OCI-LY7 (cell line): ENCODE data around the gene FNDC3A. TPM values are rescaled to one million over a fixed set of nuclear protein-coding genes. Genes with fewer than 3 reads are reported as not detected.

Experiments
- BruUV-seq: library from RNA; stranded (reverse); fragments of 400-500 nt; replicated peaks from 2 replicates; lab custom pipeline; 2021; lab: Mats Ljungman, UMichigan
- CTCF ChIA-PET: fragments of 300-600 bp; sonication (Branson Sonifier 250); formaldehyde crosslinking; loops from one replicate; lab custom pipeline; 2022; ENCODE audit warnings: antibody characterized with exemption; ENCODE audit not compliant: unreplicated experiment; lab: Charles Lee
- POLR2A ChIA-PET: fragments of 300-600 bp; sonication (Branson Sonifier 250); formaldehyde crosslinking; loops from one replicate; lab custom pipeline; 2022; ENCODE audit warnings: antibody characterized with exemption; lab: Charles Lee
- DNase-seq: peaks from one replicate; pipeline ENCODE4 v3.0.0-alpha.2; 2015; ENCODE audit warnings: low spot score
- H2AFZ ChIP-seq: fragments of 200-600 bp; sonication (generic), shearing (Covaris generic); 2 replicates; pipeline ENCODE4 v1.6.1; 2014; ENCODE audit warnings: mild to moderate bottlenecking, antibody characterized with exemption, low read length, moderate library complexity
- H3K27ac ChIP-seq: fragments of 200-600 bp; sonication (generic); 2 replicates; pipeline ENCODE4 v1.5.1; 2014; ENCODE audit warnings: mixed run types, low read depth, mild to moderate bottlenecking, moderate library complexity, low read length, inconsistent platforms; ENCODE audit not compliant: poor library complexity, severe bottlenecking
- H3K36me3 ChIP-seq: fragments of 200-600 bp; sonication (generic); 2 replicates; pipeline ENCODE4 v1.6.1; 2014; ENCODE audit warnings: mild to moderate bottlenecking, antibody characterized with exemption, low read length, moderate library complexity, mixed read lengths; ENCODE audit not compliant: insufficient read depth
- H3K4me1 ChIP-seq: fragments of 200-600 bp; sonication (generic); 2 replicates; pipeline ENCODE4 v1.5.1; 2014; ENCODE audit warnings: mild to moderate bottlenecking, low read length; ENCODE audit not compliant: insufficient read depth, poor library complexity, severe bottlenecking
- H3K4me2 ChIP-seq: fragments of 200-600 bp; sonication (generic); 2 replicates; pipeline ENCODE4 v1.6.1; 2014; ENCODE audit warnings: mild to moderate bottlenecking, low read length
- H3K4me3 ChIP-seq: fragments of 200-600 bp; sonication (generic); 2 replicates; pipeline ENCODE4 v1.5.1; 2014; ENCODE audit warnings: mild to moderate bottlenecking, low read depth, low read length; ENCODE audit not compliant: poor library complexity, severe bottlenecking
- H3K79me2 ChIP-seq: fragments of 200-600 bp; sonication (generic); 2 replicates; pipeline ENCODE4 v1.6.1; 2016; ENCODE audit warnings: low read depth, mild to moderate bottlenecking, low read length, moderate library complexity, mixed read lengths; ENCODE audit not compliant: insufficient read depth
- H3K9me2 ChIP-seq: fragments of 200-600 bp; sonication (generic); 2 replicates; pipeline ENCODE4 v1.6.1; 2016; ENCODE audit warnings: mild to moderate bottlenecking, low read length, mixed read lengths; ENCODE audit not compliant: insufficient read depth
- H3K9me3 ChIP-seq: fragments of 200-600 bp; sonication (generic); 2 replicates; pipeline ENCODE4 v1.6.1; 2014; ENCODE audit warnings: mild to moderate bottlenecking, mixed run types, low read length, mixed read lengths
- H4K20me1 ChIP-seq: fragments of 200-600 bp; sonication (generic); 2 replicates; pipeline ENCODE4 v1.6.1; 2014; ENCODE audit warnings: mild to moderate bottlenecking, antibody characterized with exemption, low read length, moderate library complexity, mixed read lengths; ENCODE audit not compliant: insufficient read depth
- EZH2phosphoT487 ChIP-seq: fragments of 200-600 bp; sonication (generic); IDR thresholded peaks from 2 replicates; pipeline ENCODE4 v1.6.1; 2018; ENCODE audit warnings: low read depth, borderline replicate concordance, mild to moderate bottlenecking, mixed run types, antibody characterized with exemption, low read length, moderate library complexity, mixed read lengths
- intact Hi-C: fragments of 100-400 bp; cut with micrococcal nuclease; formaldehyde crosslinking; loops from one replicate; pipeline ENCODE4 v1.10.0; 2022; ENCODE audit not compliant: unreplicated experiment
- total RNA-seq, 2 experiments: library from RNA; depleted of rRNA in 1 of 2; stranded (reverse); fragments of >200 nt in 1 of 2; shearing (Covaris generic) in 1 of 2; gene quantifications; 2 replicates each; pipeline ENCODE4 v1.2.3, GENCODE V29; 2014 to 2022
- TF ChIP-seq, protein P1 (sequence below): fragments of 200-600 bp; sonication (generic); conservative IDR thresholded peaks from 2 replicates; pipeline ENCODE4 v1.5.1; 2014; ENCODE audit warnings: mild to moderate bottlenecking, antibody characterized with exemption, low read length, moderate library complexity, mixed read lengths

FNDC3A gene
- total RNA-seq, 2 experiments from 2014 or later, result 38.7 to 59.6 TPM

GRCh38 chr13:49071341-49071937 is 95.7 kb downstream of the FNDC3A start:
- H3K9me2 ChIP-seq, result no peaks in the 10 kb centered on the region
- BruUV-seq, result no TSS peak
- H3K4me2 ChIP-seq, result no peak overlapping the region
- ChIA-PET POLR2A (interaction anchor here (0.7 to 1.8 kb wide), 3 partner anchors 23 to 68 kb away, joined by 3 to 6 read pairs (median 3); no protein-coding TSS in a partner anchor), CTCF (no interaction called here)
- no peaks in the 10 kb centered on the region for H4K20me1 ChIP-seq
- intact Hi-C loops, result no loop called here
- H3K4me3 ChIP-seq, result no peak overlapping the region
- H2AFZ ChIP-seq, result no peak overlapping the region
- H3K27ac ChIP-seq, result no peak overlapping the region
- no peak for DNase-seq
- H3K36me3 ChIP-seq, result peaks cover 1% of the 10 kb centered on the region; the same call in 1 of the 2 replicates
- TF ChIP-seq EZH2phosphoT487, result no peak
- TF ChIP-seq, protein P1, sequence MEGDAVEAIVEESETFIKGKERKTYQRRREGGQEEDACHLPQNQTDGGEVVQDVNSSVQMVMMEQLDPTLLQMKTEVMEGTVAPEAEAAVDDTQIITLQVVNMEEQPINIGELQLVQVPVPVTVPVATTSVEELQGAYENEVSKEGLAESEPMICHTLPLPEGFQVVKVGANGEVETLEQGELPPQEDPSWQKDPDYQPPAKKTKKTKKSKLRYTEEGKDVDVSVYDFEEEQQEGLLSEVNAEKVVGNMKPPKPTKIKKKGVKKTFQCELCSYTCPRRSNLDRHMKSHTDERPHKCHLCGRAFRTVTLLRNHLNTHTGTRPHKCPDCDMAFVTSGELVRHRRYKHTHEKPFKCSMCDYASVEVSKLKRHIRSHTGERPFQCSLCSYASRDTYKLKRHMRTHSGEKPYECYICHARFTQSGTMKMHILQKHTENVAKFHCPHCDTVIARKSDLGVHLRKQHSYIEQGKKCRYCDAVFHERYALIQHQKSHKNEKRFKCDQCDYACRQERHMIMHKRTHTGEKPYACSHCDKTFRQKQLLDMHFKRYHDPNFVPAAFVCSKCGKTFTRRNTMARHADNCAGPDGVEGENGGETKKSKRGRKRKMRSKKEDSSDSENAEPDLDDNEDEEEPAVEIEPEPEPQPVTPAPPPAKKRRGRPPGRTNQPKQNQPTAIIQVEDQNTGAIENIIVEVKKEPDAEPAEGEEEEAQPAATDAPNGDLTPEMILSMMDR, result no peak
- no peaks in the 10 kb centered on the region for H3K4me1 ChIP-seq
- H3K9me3 ChIP-seq, result no peaks in the 10 kb centered on the region
- 0 out of 2 replicates have a peak, but pooled peaks cover 4% of the 10 kb centered on the region for H3K79me2 ChIP-seq

- DNase-seq, result no peak
- Histone ChIP-seq H3K4me1 (no peaks in the 10 kb centered on the region), H3K36me3 (no peaks in the 10 kb centered on the region; the same call in none of the 2 replicates), H3K4me2 (no peak overlapping the region), H4K20me1 (no peaks in the 10 kb centered on the region), H2AFZ (no peak overlapping the region), H3K9me3 (no peaks in the 10 kb centered on the region), H3K9me2 (no peaks in the 10 kb centered on the region), H3K27ac (no peak overlapping the region), H3K79me2 (no peaks in the 10 kb centered on the region), H3K4me3 (no peak overlapping the region)
- TF ChIP-seq EZH2phosphoT487, result no peak
- TF ChIP-seq, protein P1, result no peak
- POLR2A ChIA-PET, result interaction anchor here (0.6 kb wide), 1 partner anchor 204 kb away, joined by 5 read pairs; no protein-coding TSS in a partner anchor
- BruUV-seq, result no TSS peak
- CTCF ChIA-PET, result no interaction called here
- intact Hi-C loops, result no loop called here
These were observed 107.2 kb downstream of the FNDC3A start for GRCh38 chr13:49082653-49083536.
